ENCODE data around the gene GPX3.

DNA sequence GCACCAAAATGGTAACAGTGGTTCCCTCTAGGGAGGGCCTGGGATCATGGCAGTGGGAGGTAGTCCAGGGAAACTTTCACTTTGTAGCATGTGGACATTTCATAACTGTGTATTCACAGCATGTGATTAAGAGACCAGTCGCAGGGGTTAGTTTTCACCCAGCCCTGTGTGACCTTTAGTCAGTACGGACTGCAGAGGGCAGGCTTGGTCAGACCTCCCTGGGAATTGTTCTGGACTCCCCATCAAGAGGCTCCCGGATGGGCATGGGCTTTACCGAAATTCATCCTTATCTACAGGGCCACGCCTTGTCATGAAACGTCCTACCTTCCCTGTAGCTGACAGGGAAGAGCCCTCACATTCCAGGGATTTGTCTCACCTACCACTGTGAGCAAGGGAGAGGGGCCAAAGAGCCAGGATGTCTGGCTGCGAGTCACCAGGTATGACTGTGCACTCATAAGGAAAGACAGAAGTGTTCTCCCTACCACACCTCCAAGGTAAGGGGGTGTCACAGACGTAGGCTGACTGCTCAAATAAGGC lies 19.9 kb downstream of the GPX3 start:
- no peak for TF ChIP-seq POLR2A (IDR thresholded peaks at IDR 0.05)
- no peak for TF ChIP-seq CTCF (IDR thresholded peaks at IDR 0.05 in 8 of 11, conservative IDR thresholded peaks at IDR 0.05 in 3 of 11)

All from spleen (tissue), 7 donors.